C4-2B (cell line): ENCODE results near the gene SSTR4.

Source experiments
- ZFX ChIP-seq: fragments of 450-650 bp; IDR thresholded peaks from 2 replicates; pipeline ENCODE4 v1.6.1; 2017
- TF ChIP-seq, protein P1 (sequence below): fragments of 450-650 bp; conservative IDR thresholded peaks from 2 replicates; pipeline ENCODE4 v1.5.1; 2017; ENCODE audit warnings: mild to moderate bottlenecking

GRCh38 chr20:23022849-23023248, 12.3 kb upstream of the SSTR4 start:
- no peak for TF ChIP-seq ZFX
- TF ChIP-seq, protein P1, sequence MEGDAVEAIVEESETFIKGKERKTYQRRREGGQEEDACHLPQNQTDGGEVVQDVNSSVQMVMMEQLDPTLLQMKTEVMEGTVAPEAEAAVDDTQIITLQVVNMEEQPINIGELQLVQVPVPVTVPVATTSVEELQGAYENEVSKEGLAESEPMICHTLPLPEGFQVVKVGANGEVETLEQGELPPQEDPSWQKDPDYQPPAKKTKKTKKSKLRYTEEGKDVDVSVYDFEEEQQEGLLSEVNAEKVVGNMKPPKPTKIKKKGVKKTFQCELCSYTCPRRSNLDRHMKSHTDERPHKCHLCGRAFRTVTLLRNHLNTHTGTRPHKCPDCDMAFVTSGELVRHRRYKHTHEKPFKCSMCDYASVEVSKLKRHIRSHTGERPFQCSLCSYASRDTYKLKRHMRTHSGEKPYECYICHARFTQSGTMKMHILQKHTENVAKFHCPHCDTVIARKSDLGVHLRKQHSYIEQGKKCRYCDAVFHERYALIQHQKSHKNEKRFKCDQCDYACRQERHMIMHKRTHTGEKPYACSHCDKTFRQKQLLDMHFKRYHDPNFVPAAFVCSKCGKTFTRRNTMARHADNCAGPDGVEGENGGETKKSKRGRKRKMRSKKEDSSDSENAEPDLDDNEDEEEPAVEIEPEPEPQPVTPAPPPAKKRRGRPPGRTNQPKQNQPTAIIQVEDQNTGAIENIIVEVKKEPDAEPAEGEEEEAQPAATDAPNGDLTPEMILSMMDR, result no peak
